ENCODE measurements around the gene RCOR1. TPM values are rescaled to one million over a fixed set of nuclear protein-coding genes. Genes with fewer than 3 reads are reported as not detected.

Gene RCOR1
- total and polyA plus RNA-seq, 2 experiments from 2014 or later, result 9.9 to 30.2 TPM

- no peak overlapping the region for H2AFZ ChIP-seq
- peaks cover 5% of the 10 kb centered on the region for H3K4me1 ChIP-seq (ENCODE audit: insufficient read depth)
- H3K9me3 ChIP-seq (ENCODE audit: low read depth), result no peaks in the 10 kb centered on the region
- H3K79me2 ChIP-seq, result peaks cover 82% of the 10 kb centered on the region
- H3K27ac ChIP-seq, result no peak overlapping the region
- no peak overlapping the region for H3K4me2 ChIP-seq
- WGBS (ENCODE audit: low lambda C conversion rate, missing lambda C conversion rate), result 100% methylated on average over 5 of the region's 5 CpGs
- H3K36me3 ChIP-seq (replicated peaks; ENCODE audit: insufficient read depth, low read depth), result no peaks in the 10 kb centered on the region
- no peak overlapping the region for H3K4me3 ChIP-seq
- no peak for DNase-seq (ENCODE audit: low spot score)
- peaks cover 51% of the 10 kb centered on the region for H4K20me1 ChIP-seq (ENCODE audit: insufficient read depth, poor library complexity, severe bottlenecking)
- H3K9me2 ChIP-seq (replicated peaks; ENCODE audit: insufficient read depth), result no peaks in the 10 kb centered on the region
- no peaks in the 10 kb centered on the region for H3K27me3 ChIP-seq
- TF ChIP-seq EZH2phosphoT487 (IDR thresholded peaks at IDR 0.05; ENCODE audit: low read depth, severe bottlenecking, unreplicated experiment), result no peak
- no peak for TF ChIP-seq EZH2 (IDR thresholded peaks at IDR 0.05; ENCODE audit: borderline replicate concordance)
- no peak for TF ChIP-seq CTCF (IDR thresholded peaks at IDR 0.05; ENCODE audit: poor library complexity)
Measured at GRCh38 chr14:102672410-102672960, 80.0 kb downstream of the RCOR1 start.

GRCh38 chr14:102675396-102675795 is 82.9 kb downstream of the RCOR1 start:
- no peak for DNase-seq (ENCODE audit: low spot score)
- H3K27ac ChIP-seq, result no peak overlapping the region
- WGBS (ENCODE audit: low lambda C conversion rate, missing lambda C conversion rate), result 98% methylated on average over 3 of the region's 3 CpGs
- H3K36me3 ChIP-seq (replicated peaks; ENCODE audit: insufficient read depth, low read depth), result no peaks in the 10 kb centered on the region
- H3K79me2 ChIP-seq, result peaks cover 77% of the 10 kb centered on the region
- H4K20me1 ChIP-seq (ENCODE audit: insufficient read depth, poor library complexity, severe bottlenecking), result peaks cover 34% of the 10 kb centered on the region
- H3K4me3 ChIP-seq, result no peak overlapping the region
- no peaks in the 10 kb centered on the region for H3K27me3 ChIP-seq
- no peak for TF ChIP-seq EZH2 (IDR thresholded peaks at IDR 0.05; ENCODE audit: borderline replicate concordance)
- no peak for TF ChIP-seq EZH2phosphoT487 (IDR thresholded peaks at IDR 0.05; ENCODE audit: low read depth, severe bottlenecking, unreplicated experiment)
- TF ChIP-seq CTCF (IDR thresholded peaks at IDR 0.05; ENCODE audit: poor library complexity), result no peak
- no peaks in the 10 kb centered on the region for H3K9me3 ChIP-seq (ENCODE audit: low read depth)
- no peaks in the 10 kb centered on the region for H3K4me1 ChIP-seq (ENCODE audit: insufficient read depth)
- H3K9me2 ChIP-seq (replicated peaks; ENCODE audit: insufficient read depth), result no peaks in the 10 kb centered on the region
- H2AFZ ChIP-seq, result no peak overlapping the region
- H3K4me2 ChIP-seq, result no peak overlapping the region

- Histone ChIP-seq H3K4me1 (ENCODE audit: insufficient read depth) (peaks cover 3% of the 10 kb centered on the region), H2AFZ (no peak overlapping the region), H4K20me1 (ENCODE audit: insufficient read depth, poor library complexity, severe bottlenecking) (peaks cover 34% of the 10 kb centered on the region), H3K9me2 (replicated peaks; ENCODE audit: insufficient read depth) (no peaks in the 10 kb centered on the region), H3K27ac (no peak overlapping the region), H3K27me3 (no peaks in the 10 kb centered on the region), H3K36me3 (replicated peaks; ENCODE audit: insufficient read depth, low read depth) (no peaks in the 10 kb centered on the region), H3K9me3 (ENCODE audit: low read depth) (no peaks in the 10 kb centered on the region), H3K4me2 (no peak overlapping the region), H3K4me3 (no peak overlapping the region), H3K79me2 (peaks cover 76% of the 10 kb centered on the region)
- WGBS (ENCODE audit: low lambda C conversion rate, missing lambda C conversion rate), result 96% methylated on average over 2 of the region's 2 CpGs
- DNase-seq (ENCODE audit: low spot score), result no peak
- TF ChIP-seq CTCF (IDR thresholded peaks at IDR 0.05; ENCODE audit: poor library complexity), result no peak
- TF ChIP-seq EZH2phosphoT487 (IDR thresholded peaks at IDR 0.05; ENCODE audit: low read depth, severe bottlenecking, unreplicated experiment), result no peak
- no peak for TF ChIP-seq EZH2 (IDR thresholded peaks at IDR 0.05; ENCODE audit: borderline replicate concordance)
Measured at GRCh38 chr14:102678394-102678793, 85.9 kb downstream of the RCOR1 start.

Data from hepatocyte (in vitro differentiated cells).